ENCODE results near the gene EVA1A. TPM values are rescaled to one million over a fixed set of nuclear protein-coding genes. Genes with fewer than 3 reads are reported as not detected.
A peak's percentile ranks its signal among the peaks of the same experiment; 100 is the strongest.

The EVA1A gene
- total RNA-seq, 1 experiment from 2014 or later, result 383 TPM

DNA sequence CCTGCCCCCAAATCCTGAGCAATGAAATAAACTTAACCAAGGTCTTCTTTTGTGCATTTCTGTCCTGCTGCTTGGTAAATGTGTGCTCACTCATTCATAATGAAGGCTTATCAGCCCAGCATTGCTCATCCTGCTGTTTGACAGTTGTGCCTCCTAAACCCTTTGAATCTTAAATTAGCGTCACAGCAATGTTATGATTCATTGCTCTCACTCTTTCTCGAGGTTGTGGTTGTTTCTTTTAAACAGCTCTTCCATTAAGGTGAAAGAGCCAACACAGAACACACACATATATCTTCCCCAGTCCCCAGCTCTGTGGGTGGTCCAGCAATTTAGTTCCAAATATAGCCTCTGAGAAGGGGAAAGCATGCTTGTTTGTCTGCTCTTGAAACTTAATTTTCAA, 84.0 kb downstream of the EVA1A start:
- in situ Hi-C loops (cut with HindIII; ENCODE audit: low pct_unique_long_range_greater_than_20kb, low sequenced_read_pairs), result no loop called here
- DNase-seq (ENCODE audit: low read depth), result peak; percentile 37

DNA sequence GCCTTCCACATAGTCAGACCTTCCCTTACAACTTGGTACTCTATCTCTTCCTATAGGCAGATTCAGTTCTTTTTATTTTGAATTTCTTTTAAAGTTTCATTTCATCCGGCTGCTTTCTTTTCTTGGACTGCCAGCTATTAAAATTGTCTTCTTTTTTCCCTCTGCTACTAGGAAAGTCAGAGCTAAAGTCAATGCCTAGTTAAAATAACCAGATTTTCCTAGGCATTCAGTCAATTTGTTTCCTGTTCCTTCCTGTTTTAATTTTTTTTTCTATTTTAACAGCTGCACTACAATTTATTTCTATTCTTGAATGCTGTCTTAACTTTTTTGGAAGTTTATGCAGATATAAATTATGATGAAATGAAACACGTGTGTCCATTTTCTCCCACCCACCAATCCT, 84.8 kb downstream of the EVA1A start:
- no peak for DNase-seq (ENCODE audit: low read depth)
- in situ Hi-C loops (cut with HindIII; ENCODE audit: low pct_unique_long_range_greater_than_20kb, low sequenced_read_pairs), result no loop called here

GRCh38 chr2:75475049-75475448, 85.7 kb downstream of the EVA1A start:
- in situ Hi-C loops (cut with HindIII; ENCODE audit: low pct_unique_long_range_greater_than_20kb, low sequenced_read_pairs), result no loop called here
- DNase-seq (ENCODE audit: low read depth), result no peak

DNA sequence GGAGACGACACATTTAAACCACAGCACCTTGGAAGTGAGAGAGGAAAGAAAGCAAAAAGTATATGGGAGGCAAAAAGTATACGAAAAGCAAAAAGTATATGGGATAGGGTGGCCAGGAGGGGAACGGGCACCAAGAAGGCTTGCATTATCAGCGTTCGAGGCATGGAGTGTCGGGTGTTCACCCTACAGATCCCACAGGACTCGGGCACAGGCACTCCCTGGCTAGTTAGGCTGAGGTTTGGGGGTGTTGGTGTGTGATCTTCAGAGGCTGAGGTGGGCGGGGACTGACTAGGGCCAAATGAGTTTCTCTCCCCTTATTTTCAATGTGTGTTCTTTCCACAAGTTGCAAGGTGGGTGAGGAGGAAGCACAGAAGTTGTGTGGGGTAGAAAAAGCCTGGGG, 86.6 kb downstream of the EVA1A start:
- in situ Hi-C loops (cut with HindIII; ENCODE audit: low pct_unique_long_range_greater_than_20kb, low sequenced_read_pairs), result no loop called here
- DNase-seq (ENCODE audit: low read depth), result no peak

GRCh38 chr2:75466708-75467311, 93.9 kb downstream of the EVA1A start:
- in situ Hi-C loops (cut with HindIII; ENCODE audit: low pct_unique_long_range_greater_than_20kb, low sequenced_read_pairs), result no loop called here

DNA sequence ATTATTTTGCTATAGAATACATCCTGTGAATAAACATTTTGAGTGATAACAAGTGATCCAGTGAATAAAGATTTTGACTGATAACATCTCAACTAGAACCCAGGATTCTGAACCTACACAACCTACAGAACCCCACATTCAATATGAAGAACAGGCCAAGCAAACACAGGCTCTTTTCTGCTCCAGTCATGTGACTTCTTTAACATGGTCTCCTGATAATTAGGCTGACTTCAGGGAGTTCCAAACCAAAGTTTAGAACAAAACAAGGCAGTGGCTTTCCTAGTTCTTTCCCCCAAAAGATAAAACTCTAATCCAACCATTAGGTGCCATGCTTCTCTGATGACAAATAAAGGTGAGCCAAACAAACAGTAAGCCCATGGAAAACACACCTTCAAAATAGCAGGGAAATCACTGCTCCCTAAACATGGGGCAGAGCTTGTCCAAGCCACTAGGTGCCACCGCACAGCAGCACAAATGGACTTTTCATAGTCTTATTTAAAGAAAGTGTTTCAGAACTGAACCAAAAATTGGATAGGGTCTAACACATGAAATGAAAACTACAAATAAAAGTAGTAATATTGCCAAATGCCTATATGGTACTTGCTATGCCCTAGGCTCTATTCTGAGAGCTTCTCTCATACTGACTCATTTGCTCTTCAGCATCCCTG, 95.3 kb downstream of the EVA1A start:
- peak; percentile 49 for DNase-seq (ENCODE audit: low read depth)

More at GRCh38 chr2:75466708-75467311, 93.9 kb downstream of the EVA1A start:
- no peak for DNase-seq (ENCODE audit: low read depth)

GRCh38 chr2:75464348-75464946, 96.3 kb downstream of the EVA1A start:
- peak; percentile 47 for DNase-seq (ENCODE audit: low read depth)
- in situ Hi-C loops (cut with HindIII; ENCODE audit: low pct_unique_long_range_greater_than_20kb, low sequenced_read_pairs), result no loop called here

More for the DNA sequence above, 95.3 kb downstream of the EVA1A start:
- in situ Hi-C loops (cut with HindIII; ENCODE audit: low pct_unique_long_range_greater_than_20kb, low sequenced_read_pairs), result no loop called here

- in situ Hi-C loops (cut with HindIII; ENCODE audit: low pct_unique_long_range_greater_than_20kb, low sequenced_read_pairs), result no loop called here
- no peak for DNase-seq (ENCODE audit: low read depth)
Observed at GRCh38 chr2:75462721-75463120, 98.0 kb downstream of the EVA1A start.

DNA sequence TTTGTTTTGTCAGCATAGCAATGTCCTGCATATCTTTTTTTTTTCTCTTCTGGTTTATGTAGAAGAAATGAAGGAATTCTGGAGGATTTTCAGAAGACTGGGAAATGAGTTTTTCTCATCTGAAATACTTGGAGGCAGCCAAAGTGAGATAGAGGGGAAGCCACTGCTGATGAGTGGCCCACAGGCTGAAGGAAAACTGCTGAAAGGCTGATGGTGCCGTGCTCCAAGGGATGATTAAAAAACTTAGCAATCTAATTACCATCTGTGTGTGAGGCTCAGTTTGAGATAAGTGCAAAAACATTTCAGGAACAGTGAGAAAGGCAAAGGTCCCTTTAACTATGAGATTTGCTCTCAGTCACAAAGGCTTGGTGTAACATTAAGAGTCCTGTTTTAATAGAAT, 98.5 kb downstream of the EVA1A start:
- no peak for DNase-seq (ENCODE audit: low read depth)
- in situ Hi-C loops (cut with HindIII; ENCODE audit: low pct_unique_long_range_greater_than_20kb, low sequenced_read_pairs), result no loop called here

DNA sequence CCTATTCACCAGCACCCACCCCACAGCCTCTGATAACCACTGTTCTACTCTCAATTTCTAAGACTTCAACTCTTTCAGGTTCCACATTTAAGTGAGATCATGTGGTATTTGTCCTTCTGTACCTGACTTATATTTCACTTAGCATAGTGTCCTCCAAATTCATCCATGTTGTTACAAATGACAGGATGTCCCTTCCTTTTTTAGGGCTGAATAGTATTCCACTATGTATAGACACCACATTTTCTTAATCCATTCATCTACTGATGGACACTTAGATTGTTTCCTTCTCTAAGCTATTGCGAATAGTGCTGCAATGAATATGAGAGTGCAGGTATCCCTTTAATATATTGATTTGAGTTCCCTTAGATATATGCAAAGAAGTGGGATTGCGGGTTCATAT, 100.1 kb downstream of the EVA1A start:
- DNase-seq (ENCODE audit: low read depth), result no peak
- in situ Hi-C loops (cut with HindIII; ENCODE audit: low pct_unique_long_range_greater_than_20kb, low sequenced_read_pairs), result no loop called here

DNA sequence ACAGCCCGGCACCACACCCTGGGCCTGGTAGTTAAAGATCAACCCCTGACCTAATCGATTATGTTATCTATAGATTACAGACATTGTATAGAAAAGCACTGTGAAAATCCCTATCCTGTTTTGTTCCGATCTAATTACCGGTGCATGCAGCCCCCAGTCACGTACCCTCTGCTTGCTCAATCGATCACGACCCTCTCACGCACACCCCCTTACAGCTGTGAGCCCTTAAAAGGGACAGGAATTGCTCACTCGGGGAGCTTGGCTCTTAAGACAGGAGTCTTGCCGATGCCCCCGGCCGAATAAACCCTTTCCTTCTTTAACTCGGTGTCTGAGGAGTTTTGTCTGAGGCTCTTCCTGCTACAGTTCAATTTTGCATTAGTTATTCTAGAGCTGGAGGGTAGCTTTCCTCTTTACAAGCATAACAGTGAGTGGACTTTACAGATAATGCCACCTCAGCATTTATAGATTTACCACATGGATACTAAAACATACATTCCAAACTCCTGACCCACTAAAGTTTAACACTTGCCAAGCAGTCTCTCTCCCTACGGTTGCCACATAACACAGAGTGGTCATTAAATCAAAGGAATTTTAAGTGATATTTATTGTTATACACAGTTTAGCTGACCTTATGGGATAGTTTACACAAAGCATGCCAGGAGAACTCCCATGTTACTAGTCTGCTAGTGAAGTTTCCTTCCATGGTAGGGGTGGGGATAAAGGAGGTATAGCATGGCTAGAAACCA, 101.0 kb downstream of the EVA1A start:
- no peak for DNase-seq (ENCODE audit: low read depth)

GRCh38 chr2:75458201-75458600, 102.5 kb downstream of the EVA1A start:
- DNase-seq (ENCODE audit: low read depth), result no peak
- in situ Hi-C loops (cut with HindIII; ENCODE audit: low pct_unique_long_range_greater_than_20kb, low sequenced_read_pairs), result no loop called here

More for the DNA sequence above, 101.0 kb downstream of the EVA1A start:
- in situ Hi-C loops (cut with HindIII; ENCODE audit: low pct_unique_long_range_greater_than_20kb, low sequenced_read_pairs), result no loop called here

DNA sequence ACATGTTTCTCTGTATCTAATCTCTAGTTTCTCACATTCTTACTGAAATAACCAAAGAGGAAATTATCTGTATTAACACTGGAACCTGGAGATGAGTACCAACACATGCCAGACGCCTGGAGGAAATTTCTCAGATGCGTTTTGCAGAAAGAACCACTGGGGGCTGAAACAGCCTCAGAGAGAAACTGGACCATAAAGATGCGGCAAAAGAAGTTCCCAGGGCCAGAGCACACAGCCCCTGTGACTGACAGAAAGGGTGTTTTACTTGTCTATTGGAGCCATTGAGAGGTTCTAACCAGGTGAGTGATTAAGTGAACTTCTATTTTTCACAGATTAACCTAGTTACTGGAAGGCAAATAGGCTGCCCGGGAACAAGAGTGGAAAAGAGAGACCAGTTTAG, 103.9 kb downstream of the EVA1A start:
- DNase-seq (ENCODE audit: low read depth), result no peak
- in situ Hi-C loops (cut with HindIII; ENCODE audit: low pct_unique_long_range_greater_than_20kb, low sequenced_read_pairs), result no loop called here

GRCh38 chr2:75456111-75456510, 104.6 kb downstream of the EVA1A start:
- DNase-seq (ENCODE audit: low read depth), result no peak
- in situ Hi-C loops (cut with HindIII; ENCODE audit: low pct_unique_long_range_greater_than_20kb, low sequenced_read_pairs), result no loop called here

- no peak for DNase-seq (ENCODE audit: low read depth)
- in situ Hi-C loops (cut with HindIII; ENCODE audit: low pct_unique_long_range_greater_than_20kb, low sequenced_read_pairs), result no loop called here
Observed at GRCh38 chr2:75454241-75454620, 106.5 kb downstream of the EVA1A start.

GRCh38 chr2:75453384-75454240, 107.1 kb downstream of the EVA1A start:
- no peak for DNase-seq (ENCODE audit: low read depth)
- in situ Hi-C loops (cut with HindIII; ENCODE audit: low pct_unique_long_range_greater_than_20kb, low sequenced_read_pairs), result no loop called here

GRCh38 chr2:75450068-75450467, 110.7 kb downstream of the EVA1A start:
- DNase-seq (ENCODE audit: low read depth), result no peak
- in situ Hi-C loops (cut with HindIII; ENCODE audit: low pct_unique_long_range_greater_than_20kb, low sequenced_read_pairs), result no loop called here

DNA sequence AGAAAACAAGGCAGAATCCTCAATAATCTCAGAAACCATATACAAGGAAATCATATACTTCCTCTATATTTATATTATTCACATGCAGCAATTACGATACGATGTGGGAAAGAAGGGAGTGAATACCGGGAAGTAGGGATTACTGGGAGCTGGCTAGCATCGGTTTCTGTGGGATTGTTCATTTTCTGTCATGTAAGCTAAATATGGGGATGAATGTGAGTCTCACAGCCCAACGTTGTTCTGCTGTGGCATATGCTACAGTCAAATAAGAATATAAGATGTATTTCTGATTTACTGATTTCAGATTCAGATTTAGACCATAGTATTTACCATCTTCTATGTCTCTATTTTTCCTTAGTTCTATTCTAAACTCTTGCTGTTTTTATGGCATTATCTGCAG, 113.6 kb downstream of the EVA1A start:
- in situ Hi-C loops (cut with HindIII; ENCODE audit: low pct_unique_long_range_greater_than_20kb, low sequenced_read_pairs), result no loop called here
- no peak for DNase-seq (ENCODE audit: low read depth)

Data from Caki2 (cell line).